GM10248 (cell line): ENCODE results near the gene PROC.

Source experiments
- CTCF ChIA-PET: fragments of 300-600 bp; sonication (Branson Sonifier 250); formaldehyde crosslinking; extraction: SDS; loops from one replicate; lab custom pipeline; 2021; ENCODE audit warnings: antibody characterized with exemption; lab: Yijun Ruan, JAX
- POLR2A ChIA-PET: fragments of 350-650 bp; sonication (Branson Sonifier 250); formaldehyde crosslinking; extraction: SDS; loops from one replicate; lab custom pipeline; 2020; ENCODE audit warnings: antibody characterized with exemption; lab: Yijun Ruan, JAX
- DNase-seq: peaks from one replicate; pipeline ENCODE4 v3.0.0; 2012; ENCODE audit errors: extremely low spot score
- TF ChIP-seq, protein P1 (sequence below): IDR thresholded peaks from 2 replicates; pipeline ENCODE4 v1.5.1; 2012; ENCODE audit warnings: mild to moderate bottlenecking, low read depth; ENCODE audit errors: extremely low read depth, missing control alignments, control extremely low read depth

Gene PROC

GRCh38 chr2:127469974-127470373, 51.7 kb downstream of the PROC start:
- TF ChIP-seq, protein P1, sequence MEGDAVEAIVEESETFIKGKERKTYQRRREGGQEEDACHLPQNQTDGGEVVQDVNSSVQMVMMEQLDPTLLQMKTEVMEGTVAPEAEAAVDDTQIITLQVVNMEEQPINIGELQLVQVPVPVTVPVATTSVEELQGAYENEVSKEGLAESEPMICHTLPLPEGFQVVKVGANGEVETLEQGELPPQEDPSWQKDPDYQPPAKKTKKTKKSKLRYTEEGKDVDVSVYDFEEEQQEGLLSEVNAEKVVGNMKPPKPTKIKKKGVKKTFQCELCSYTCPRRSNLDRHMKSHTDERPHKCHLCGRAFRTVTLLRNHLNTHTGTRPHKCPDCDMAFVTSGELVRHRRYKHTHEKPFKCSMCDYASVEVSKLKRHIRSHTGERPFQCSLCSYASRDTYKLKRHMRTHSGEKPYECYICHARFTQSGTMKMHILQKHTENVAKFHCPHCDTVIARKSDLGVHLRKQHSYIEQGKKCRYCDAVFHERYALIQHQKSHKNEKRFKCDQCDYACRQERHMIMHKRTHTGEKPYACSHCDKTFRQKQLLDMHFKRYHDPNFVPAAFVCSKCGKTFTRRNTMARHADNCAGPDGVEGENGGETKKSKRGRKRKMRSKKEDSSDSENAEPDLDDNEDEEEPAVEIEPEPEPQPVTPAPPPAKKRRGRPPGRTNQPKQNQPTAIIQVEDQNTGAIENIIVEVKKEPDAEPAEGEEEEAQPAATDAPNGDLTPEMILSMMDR, result no peak
- POLR2A ChIA-PET, result no interaction called here
- no peak for DNase-seq
- CTCF ChIA-PET, result interaction anchor here (3.3 to 4.8 kb wide), 2 partner anchors 9 to 12 kb away, joined by 12 to 37 read pairs; no protein-coding TSS in a partner anchor

DNA sequence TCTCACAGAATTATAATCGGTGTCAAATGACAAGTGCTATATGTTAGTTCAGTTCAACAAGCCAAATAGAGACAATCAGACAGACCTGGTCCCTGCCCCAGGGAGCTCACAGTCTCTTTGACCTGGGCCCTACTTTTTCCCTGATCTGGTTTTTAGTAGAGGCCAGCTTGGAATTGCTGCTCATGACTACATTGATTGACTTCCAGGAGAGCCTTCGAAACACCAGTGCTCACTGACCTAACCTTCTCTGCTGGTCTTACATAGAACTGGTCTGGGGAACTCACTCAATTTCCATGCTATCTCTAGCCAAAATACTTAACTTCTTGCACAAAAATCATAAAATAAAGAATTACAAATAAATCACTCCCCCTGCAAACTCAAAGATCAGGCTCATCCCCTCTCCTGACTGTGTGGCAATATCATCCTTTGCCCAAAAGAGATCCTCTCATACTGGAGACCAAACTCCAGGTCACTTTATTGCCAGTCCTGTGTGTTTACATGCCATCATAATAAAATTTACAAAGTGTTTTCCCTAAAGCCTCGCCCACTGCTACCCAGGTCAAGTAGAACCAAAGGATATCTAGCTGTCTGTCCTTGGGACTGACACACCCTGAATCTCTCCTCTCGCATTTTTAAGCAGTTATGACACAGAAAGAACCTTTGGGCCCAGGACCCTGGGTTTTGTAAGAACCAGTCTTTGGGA, 53.2 kb downstream of the PROC start:
- ChIA-PET CTCF (interaction anchor here (0.7 to 4.8 kb wide), 5 partner anchors 8 to 274 kb away, joined by 3 to 37 read pairs (median 4); no protein-coding TSS in a partner anchor), POLR2A (interaction anchor here (0.5 kb wide), 1 partner anchor 14 kb away, joined by 3 read pairs; no protein-coding TSS in a partner anchor)
- TF ChIP-seq, protein P1, result no peak
- DNase-seq, result no peak

DNA sequence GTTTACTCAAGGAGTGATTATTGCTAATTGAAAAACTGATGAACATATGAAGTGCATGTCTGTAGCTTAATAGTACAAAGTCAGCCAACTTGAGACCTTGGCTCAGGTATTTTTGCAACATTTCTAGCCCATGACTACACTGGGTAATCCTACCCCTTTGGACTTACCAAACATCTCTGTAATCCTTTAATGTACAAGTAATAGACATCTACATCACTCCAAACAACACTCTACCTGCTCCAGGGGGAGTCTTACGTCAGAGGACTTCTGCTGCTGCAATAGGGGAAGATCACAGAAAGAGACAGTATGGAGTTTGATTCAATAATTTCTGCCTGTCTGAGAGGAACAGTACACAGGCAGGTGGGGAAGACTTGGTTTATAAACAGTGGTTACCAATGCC, 54.0 kb downstream of the PROC start:
- ChIA-PET POLR2A (no interaction called here), CTCF (interaction anchor here (0.8 to 3.3 kb wide), 3 partner anchors 10 to 119 kb away, joined by 3 to 12 read pairs (median 4); no protein-coding TSS in a partner anchor)
- no peak for DNase-seq
- TF ChIP-seq, protein P1, result no peak

DNA sequence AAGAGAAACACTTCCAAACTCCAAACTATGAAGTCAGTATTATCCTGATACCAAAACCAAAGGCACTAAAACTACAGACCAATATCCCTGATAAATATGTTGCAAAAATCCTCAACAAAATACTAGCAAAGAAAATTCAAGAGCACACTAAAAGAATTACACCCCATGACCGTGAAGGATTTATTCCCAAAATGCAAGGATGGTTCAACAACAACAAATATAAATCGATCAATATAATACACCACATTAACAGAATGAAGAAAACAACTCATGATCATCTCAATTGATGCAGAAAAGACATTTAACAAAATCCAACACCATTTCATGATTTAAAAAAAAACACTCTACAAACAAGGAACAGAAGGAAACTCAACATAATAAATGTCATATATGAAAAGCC, 57.6 kb downstream of the PROC start:
- CTCF ChIA-PET, result interaction anchor here (1.2 to 2.7 kb wide), 2 partner anchors 60 to 279 kb away, joined by 5 to 8 read pairs; no protein-coding TSS in a partner anchor
- TF ChIP-seq, protein P1, result no peak
- POLR2A ChIA-PET, result no interaction called here
- no peak for DNase-seq
